ENCODE data around the gene CADM1.

DNA sequence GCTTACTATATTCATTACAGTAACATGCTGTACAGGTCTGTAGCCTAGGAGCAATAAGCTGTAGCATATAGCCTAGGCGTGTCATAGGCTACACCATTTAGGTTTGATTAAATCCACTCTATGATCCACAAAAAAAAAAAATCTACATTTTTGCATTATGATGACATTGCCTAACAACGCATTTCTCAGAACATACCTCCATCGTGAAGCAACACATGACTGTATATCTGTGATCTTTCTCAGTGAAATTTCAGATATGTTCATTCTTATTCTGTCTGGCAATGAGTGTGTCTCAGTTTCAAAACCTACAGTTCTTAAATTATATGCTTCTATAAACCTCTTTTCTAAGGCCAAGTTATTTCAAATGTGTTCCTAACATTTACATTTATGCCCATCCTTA, 140.3 kb downstream of the CADM1 start:
- TF ChIP-seq GATA3 (IDR thresholded peaks at IDR 0.05; ENCODE audit: low read depth, low read length) (no peak), GATA2 (IDR thresholded peaks at IDR 0.05; ENCODE audit: low read depth, low read length) (no peak)

Data from SH-SY5Y (cell line).